Liver (tissue), 9 donors: Measurements from ENCODE around the gene CZIB. TPM values are rescaled to one million over a fixed set of nuclear protein-coding genes. Genes with fewer than 3 reads are reported as not detected.
"Not testable (repeated sequence)": the region's sequence is repeated elsewhere in the genome, so short reads cannot be mapped to it uniquely, and the experiment has no call there.

ENCODE experiments used
- DNase-seq: peaks from one replicate; pipeline ENCODE4 v3.0.0-alpha.2; 2017; ENCODE audit warnings: low spot score
- H3K27ac ChIP-seq, 2 donors: one replicate each; pipeline ENCODE4 v1.7.0; 2013; ENCODE audit warnings: inconsistent platforms in 2 of 2, low read length in 2 of 2, control low read depth in 1 of 2, low read depth in 1 of 2, mild to moderate bottlenecking in 1 of 2
- H3K27me3 ChIP-seq, 4 donors: one replicate each; pipeline versions ENCODE4 v1.6.1 to v1.7.0; 2013; ENCODE audit warnings: low read length in 3 of 4, inconsistent platforms in 1 of 4, mild to moderate bottlenecking in 1 of 4, moderate library complexity in 1 of 4; ENCODE audit not compliant: control insufficient read depth in 4 of 4, insufficient read depth in 4 of 4
- H3K36me3 ChIP-seq, 4 donors: one replicate each; pipeline versions ENCODE4 v1.6.1 to v1.7.0; 2013; ENCODE audit warnings: low read length in 3 of 4, mild to moderate bottlenecking in 3 of 4, low read depth in 1 of 4, moderate library complexity in 1 of 4; ENCODE audit not compliant: control insufficient read depth in 4 of 4, insufficient read depth in 3 of 4
- H3K4me1 ChIP-seq, 4 donors: one replicate each; pipeline versions ENCODE4 v1.6.1 to v1.7.0; 2013; ENCODE audit warnings: low read length in 3 of 4, mild to moderate bottlenecking in 3 of 4, moderate library complexity in 1 of 4; ENCODE audit not compliant: control insufficient read depth in 4 of 4, insufficient read depth in 4 of 4
- H3K4me3 ChIP-seq, 3 donors: one replicate each; pipeline versions ENCODE4 v1.6.1 to v1.7.0; 2013; ENCODE audit warnings: low read length in 3 of 3, control low read depth in 1 of 3, low read depth in 1 of 3, mild to moderate bottlenecking in 1 of 3
- H3K9ac ChIP-seq, 2 donors: one replicate each; pipeline ENCODE4 v1.7.0; 2013; ENCODE audit warnings: low read length in 2 of 2, mild to moderate bottlenecking in 2 of 2, moderate library complexity in 2 of 2, control low read depth in 1 of 2, low read depth in 1 of 2
- H3K9me3 ChIP-seq, 4 donors: one replicate each; pipeline versions ENCODE4 v1.6.1 to v1.7.0; 2013; ENCODE audit warnings: low read length in 3 of 4; ENCODE audit not compliant: control insufficient read depth in 4 of 4
- CTCF ChIP-seq: fragments of 150-350 bp; IDR thresholded peaks from 2 replicates; pipeline ENCODE4 v1.5.1; 2017; ENCODE audit warnings: improper control_type of control experiment, low read depth, low read length; ENCODE audit not compliant: missing input control
- EGR1 ChIP-seq, 2 donors: IDR thresholded peaks; 2 replicates each; pipeline ENCODE4 v1.6.1; 2016 to 2018; ENCODE audit warnings: antibody characterized with exemption in 2 of 2, low read depth in 2 of 2
- FOXA1 ChIP-seq: IDR thresholded peaks from 2 replicates; pipeline ENCODE4 v1.6.1; 2016; ENCODE audit warnings: antibody characterized with exemption
- FOXA2 ChIP-seq: IDR thresholded peaks from 2 replicates; pipeline ENCODE4 v1.6.1; 2016; ENCODE audit warnings: antibody characterized with exemption
- GABPA ChIP-seq, 2 donors: IDR thresholded peaks in 1 of 2; conservative IDR thresholded peaks in 1 of 2; 2 replicates each; pipeline ENCODE4 v1.6.1; 2016; ENCODE audit warnings: antibody characterized with exemption in 2 of 2, mild to moderate bottlenecking in 1 of 2, moderate library complexity in 1 of 2
- HNF4A ChIP-seq, 2 donors: conservative IDR thresholded peaks; 2 replicates each; pipeline ENCODE4 v1.6.1; 2016; ENCODE audit warnings: antibody characterized with exemption in 2 of 2, mild to moderate bottlenecking in 2 of 2
- HNF4G ChIP-seq: IDR thresholded peaks from 2 replicates; pipeline ENCODE4 v1.6.1; 2016; ENCODE audit warnings: antibody characterized with exemption
- JUND ChIP-seq, 2 donors: IDR thresholded peaks; 2 replicates each; pipeline ENCODE4 v1.6.1; 2016; ENCODE audit warnings: antibody characterized with exemption in 2 of 2
- MAX ChIP-seq: IDR thresholded peaks from 2 replicates; pipeline ENCODE4 v1.6.1; 2016; ENCODE audit warnings: antibody characterized with exemption
- RAD21 ChIP-seq, 2 donors: IDR thresholded peaks; 2 replicates each; pipeline ENCODE4 v1.6.1; 2016; ENCODE audit warnings: antibody characterized with exemption in 2 of 2, mild to moderate bottlenecking in 2 of 2
- RXRA ChIP-seq, 2 donors: IDR thresholded peaks; 2 replicates each; pipeline ENCODE4 v1.6.1; 2017 to 2018; ENCODE audit warnings: antibody characterized with exemption in 2 of 2, mild to moderate bottlenecking in 1 of 2
- SP1 ChIP-seq: IDR thresholded peaks from 2 replicates; pipeline ENCODE4 v1.6.1; 2018; ENCODE audit warnings: antibody characterized with exemption, mild to moderate bottlenecking
- TAF1 ChIP-seq: conservative IDR thresholded peaks from 2 replicates; pipeline ENCODE4 v1.6.1; 2016; ENCODE audit warnings: antibody characterized with exemption, mild to moderate bottlenecking
- YY1 ChIP-seq: IDR thresholded peaks from 2 replicates; pipeline ENCODE4 v1.6.1; 2016; ENCODE audit warnings: antibody characterized with exemption, mild to moderate bottlenecking
- ZBTB33 ChIP-seq: IDR thresholded peaks from 2 replicates; pipeline ENCODE4 v1.6.1; 2016; ENCODE audit warnings: antibody characterized with exemption
- WGBS: extraction: QIAGEN DNeasy Blood & Tissue Kit; methylation state at CpG from one replicate; pipeline ENCODE4 v1.1.7; 2013; 5-methylcytosine and 5-hydroxymethylcytosine counted together
- polyA plus RNA-seq, 2 donors: library from polyadenylated mRNA; stranded (reverse) in 1 of 2; unstranded in 1 of 2; fragments of 200-250 nt in 1 of 2; fragments of >200 nt in 1 of 2; fragmentation: Nextera tagmentation in 1 of 2; extraction: Ambion mirVana in 1 of 2; gene quantifications; one replicate each; pipeline versions ENCODE4 v1.2.1 to v1.2.3, GENCODE V29; 2013 to 2015
- total RNA-seq, 2 donors: library from RNA; depleted of rRNA; stranded (reverse); fragments of >200 nt; gene quantifications; one replicate each; pipeline ENCODE4 v1.2.3, GENCODE V29; 2014
- TF ChIP-seq, protein P1 (sequence below): IDR thresholded peaks from 2 replicates; pipeline ENCODE4 v1.6.1; 2016; ENCODE audit warnings: antibody characterized with exemption, mild to moderate bottlenecking
- donor health status: healthy.
- donor health status: healthy.
- donor health status: healthy.
- donor health status: healthy.
- donor health status: healthy.

Gene CZIB
- total and polyA plus RNA-seq, 4 donors: 19.8 to 32.3 (median 25.4) TPM

- DNase-seq: no peak
- TF ChIP-seq YY1 (no peak), EGR1 (IDR thresholded peaks at IDR 0.05; ENCODE audit: low read depth in 2 of 2) (no peak), MAX (no peak), CTCF (no peak), JUND (IDR thresholded peaks at IDR 0.05) (no peak), TAF1 (no peak), HNF4G (no peak), FOXA1 (no peak), ZBTB33 (no peak), SP1 (no peak), HNF4A (conservative IDR thresholded peaks at IDR 0.05) (no peak), RAD21 (IDR thresholded peaks at IDR 0.05) (no peak), GABPA (IDR thresholded peaks at IDR 0.05 in 1 of 2, conservative IDR thresholded peaks at IDR 0.05 in 1 of 2) (no peak), FOXA2 (no peak), RXRA (IDR thresholded peaks at IDR 0.05) (no peak)
- TF ChIP-seq, protein P1, sequence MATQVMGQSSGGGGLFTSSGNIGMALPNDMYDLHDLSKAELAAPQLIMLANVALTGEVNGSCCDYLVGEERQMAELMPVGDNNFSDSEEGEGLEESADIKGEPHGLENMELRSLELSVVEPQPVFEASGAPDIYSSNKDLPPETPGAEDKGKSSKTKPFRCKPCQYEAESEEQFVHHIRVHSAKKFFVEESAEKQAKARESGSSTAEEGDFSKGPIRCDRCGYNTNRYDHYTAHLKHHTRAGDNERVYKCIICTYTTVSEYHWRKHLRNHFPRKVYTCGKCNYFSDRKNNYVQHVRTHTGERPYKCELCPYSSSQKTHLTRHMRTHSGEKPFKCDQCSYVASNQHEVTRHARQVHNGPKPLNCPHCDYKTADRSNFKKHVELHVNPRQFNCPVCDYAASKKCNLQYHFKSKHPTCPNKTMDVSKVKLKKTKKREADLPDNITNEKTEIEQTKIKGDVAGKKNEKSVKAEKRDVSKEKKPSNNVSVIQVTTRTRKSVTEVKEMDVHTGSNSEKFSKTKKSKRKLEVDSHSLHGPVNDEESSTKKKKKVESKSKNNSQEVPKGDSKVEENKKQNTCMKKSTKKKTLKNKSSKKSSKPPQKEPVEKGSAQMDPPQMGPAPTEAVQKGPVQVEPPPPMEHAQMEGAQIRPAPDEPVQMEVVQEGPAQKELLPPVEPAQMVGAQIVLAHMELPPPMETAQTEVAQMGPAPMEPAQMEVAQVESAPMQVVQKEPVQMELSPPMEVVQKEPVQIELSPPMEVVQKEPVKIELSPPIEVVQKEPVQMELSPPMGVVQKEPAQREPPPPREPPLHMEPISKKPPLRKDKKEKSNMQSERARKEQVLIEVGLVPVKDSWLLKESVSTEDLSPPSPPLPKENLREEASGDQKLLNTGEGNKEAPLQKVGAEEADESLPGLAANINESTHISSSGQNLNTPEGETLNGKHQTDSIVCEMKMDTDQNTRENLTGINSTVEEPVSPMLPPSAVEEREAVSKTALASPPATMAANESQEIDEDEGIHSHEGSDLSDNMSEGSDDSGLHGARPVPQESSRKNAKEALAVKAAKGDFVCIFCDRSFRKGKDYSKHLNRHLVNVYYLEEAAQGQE: no peak
- H3K27me3 ChIP-seq: no peaks in the 10 kb centered on the region
- H3K9me3 ChIP-seq: peaks cover 0 to 6% (median under 1%) of the 10 kb centered on the region in 4 donors
- no peaks in the 10 kb centered on the region for H3K4me1 ChIP-seq
- H3K27ac ChIP-seq: no peak overlapping the region
- WGBS: 95% methylated on average over 1 of the region's 1 CpG
- no peak overlapping the region for H3K4me3 ChIP-seq
- peaks cover 21 to 83% (median 75%) of the 10 kb centered on the region in 4 donors for H3K36me3 ChIP-seq
- no peak overlapping the region for H3K9ac ChIP-seq
Measured at GRCh38 chr1:53206735-53207379, 13.6 kb downstream of the CZIB start.

GRCh38 chr1:53206083-53206685 lies 14.2 kb downstream of the CZIB start:
- not testable (repeated sequence) for H3K9me3 ChIP-seq, DNase-seq, H3K27me3 ChIP-seq, H3K27ac ChIP-seq, H3K4me3 ChIP-seq, H3K9ac ChIP-seq, H3K4me1 ChIP-seq
- H3K36me3 ChIP-seq: peaks cover 18 to 83% (median 79%) of the 10 kb centered on the region in 4 donors
- WGBS: 98% methylated on average over 3 of the region's 3 CpGs

GRCh38 chr1:53205496-53205895 lies 14.9 kb downstream of the CZIB start:
- H3K36me3 ChIP-seq: peaks cover 18 to 81% (median 77%) of the 10 kb centered on the region in 4 donors
- WGBS: 100% methylated on average over 1 of the region's 1 CpG

More at GRCh38 chr1:53205496-53205895, 14.9 kb downstream of the CZIB start:
- not testable (repeated sequence) for H3K4me1 ChIP-seq, H3K27ac ChIP-seq, H3K27me3 ChIP-seq, H3K9me3 ChIP-seq, H3K9ac ChIP-seq, DNase-seq, H3K4me3 ChIP-seq
